ENCODE measurements around the gene NKIRAS2.

Gene NKIRAS2

DNA sequence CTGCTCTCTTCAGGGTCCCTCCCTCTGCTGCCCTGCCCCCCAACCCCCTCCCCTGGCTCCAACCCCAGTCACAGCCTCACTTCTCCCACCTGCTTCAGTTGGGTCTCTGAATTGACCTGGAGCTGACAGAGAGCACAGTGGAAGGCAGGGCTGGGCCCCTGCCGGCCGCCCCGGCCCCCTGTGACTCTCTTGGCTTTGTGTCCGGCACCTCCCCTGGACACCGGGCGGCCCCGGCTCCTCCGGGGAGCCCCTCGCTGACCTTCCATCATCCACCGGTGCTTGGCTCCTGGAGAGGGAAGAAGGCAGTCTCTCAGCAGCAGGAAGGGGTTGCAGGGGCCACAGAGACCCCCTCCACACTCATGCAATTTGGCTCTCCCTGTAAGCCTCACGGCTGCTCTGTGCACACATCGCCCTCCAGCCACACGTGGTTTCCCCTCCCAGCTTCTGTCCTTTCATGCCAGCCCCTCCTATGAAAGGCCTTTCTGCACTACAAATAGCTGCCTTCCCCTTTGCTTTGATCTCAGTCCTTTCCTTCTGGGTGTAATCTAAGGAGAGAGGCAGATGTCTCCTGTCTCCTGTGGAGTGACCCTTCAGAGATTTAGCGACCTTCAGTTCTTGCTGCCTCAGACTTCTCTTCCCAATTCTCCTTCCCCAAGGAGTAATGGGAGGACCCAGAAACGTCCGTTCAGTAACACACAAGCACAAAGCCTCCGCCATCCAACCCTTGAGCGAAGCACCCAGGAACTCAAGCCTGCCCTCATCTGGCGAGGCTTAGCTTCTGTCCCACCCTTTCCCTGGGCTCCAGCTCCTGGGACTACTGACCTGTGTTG is 8.3 kb downstream of the NKIRAS2 start:
- DNase-seq = no peak

- DNase-seq = no peak
These were observed 8.9 kb downstream of the NKIRAS2 start for GRCh38 chr17:42028791-42029127.

DNA sequence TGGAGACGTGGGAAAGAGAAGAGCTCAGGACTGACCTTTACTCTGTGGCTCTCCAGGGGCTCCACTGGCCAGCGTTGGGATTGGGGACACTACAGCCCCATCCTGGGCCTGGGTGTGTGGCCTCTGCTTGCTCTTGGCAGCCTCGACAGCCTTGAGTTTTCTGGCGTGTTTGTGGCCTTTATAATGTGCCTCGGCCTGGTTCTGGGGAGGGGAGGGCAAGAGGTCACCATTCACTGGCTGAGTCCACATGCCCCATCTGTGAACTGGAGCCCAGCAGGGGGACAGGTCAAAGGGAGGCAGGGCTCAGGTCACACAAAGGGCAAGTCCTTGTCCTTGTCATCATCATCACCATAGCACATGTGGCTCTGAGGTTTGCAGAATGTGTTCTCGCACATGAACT is 11.7 kb downstream of the NKIRAS2 start:
- no peak for DNase-seq

DNA sequence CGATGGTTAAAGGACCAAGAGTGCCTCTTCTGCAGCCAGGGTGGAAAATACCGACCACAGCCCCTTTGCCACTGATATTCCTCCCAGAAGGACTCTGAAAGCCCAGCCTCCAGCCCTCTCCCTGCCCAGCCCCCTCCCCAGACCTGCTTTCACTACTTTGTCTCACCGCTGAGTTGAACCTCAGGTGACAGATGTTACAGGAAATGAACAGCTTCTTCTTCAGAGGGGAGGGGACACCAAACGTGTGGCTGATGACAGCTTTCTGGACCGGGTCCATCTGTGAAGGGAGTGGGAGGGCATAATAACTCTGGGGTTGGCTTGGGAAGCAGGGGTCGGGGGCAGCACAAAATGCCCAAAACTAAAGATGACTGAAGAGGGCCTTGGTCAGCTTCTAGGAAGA is 14.2 kb downstream of the NKIRAS2 start:
- no peak for DNase-seq

- no peak for DNase-seq
These were observed 18.5 kb downstream of the NKIRAS2 start for GRCh38 chr17:42038221-42038973.

- no peak for DNase-seq
These were observed 20.2 kb downstream of the NKIRAS2 start for GRCh38 chr17:42039794-42040763.

DNA sequence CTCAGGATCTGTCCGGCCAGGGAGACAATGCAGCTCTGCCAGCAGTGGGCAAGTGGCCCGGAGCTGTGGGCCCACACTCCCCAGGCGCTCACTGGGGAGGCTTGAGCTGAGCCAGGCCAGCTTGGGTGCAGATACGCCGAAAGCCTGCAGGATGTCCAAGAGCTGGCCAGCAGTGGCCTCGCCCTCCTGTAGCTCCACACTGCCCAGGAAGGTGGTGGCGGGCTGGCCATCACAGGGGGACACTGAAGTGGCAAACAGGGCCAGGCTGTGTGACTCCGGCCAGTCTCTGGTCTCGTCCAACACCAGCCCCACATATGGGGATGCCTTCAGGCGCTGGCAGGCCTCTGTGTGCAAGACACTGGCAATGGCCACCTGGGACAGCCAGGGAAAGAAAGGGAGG is 20.9 kb downstream of the NKIRAS2 start:
- DNase-seq = no peak

GRCh38 chr17:42041619-42042018 is 21.7 kb downstream of the NKIRAS2 start:
- DNase-seq = no peak

DNA sequence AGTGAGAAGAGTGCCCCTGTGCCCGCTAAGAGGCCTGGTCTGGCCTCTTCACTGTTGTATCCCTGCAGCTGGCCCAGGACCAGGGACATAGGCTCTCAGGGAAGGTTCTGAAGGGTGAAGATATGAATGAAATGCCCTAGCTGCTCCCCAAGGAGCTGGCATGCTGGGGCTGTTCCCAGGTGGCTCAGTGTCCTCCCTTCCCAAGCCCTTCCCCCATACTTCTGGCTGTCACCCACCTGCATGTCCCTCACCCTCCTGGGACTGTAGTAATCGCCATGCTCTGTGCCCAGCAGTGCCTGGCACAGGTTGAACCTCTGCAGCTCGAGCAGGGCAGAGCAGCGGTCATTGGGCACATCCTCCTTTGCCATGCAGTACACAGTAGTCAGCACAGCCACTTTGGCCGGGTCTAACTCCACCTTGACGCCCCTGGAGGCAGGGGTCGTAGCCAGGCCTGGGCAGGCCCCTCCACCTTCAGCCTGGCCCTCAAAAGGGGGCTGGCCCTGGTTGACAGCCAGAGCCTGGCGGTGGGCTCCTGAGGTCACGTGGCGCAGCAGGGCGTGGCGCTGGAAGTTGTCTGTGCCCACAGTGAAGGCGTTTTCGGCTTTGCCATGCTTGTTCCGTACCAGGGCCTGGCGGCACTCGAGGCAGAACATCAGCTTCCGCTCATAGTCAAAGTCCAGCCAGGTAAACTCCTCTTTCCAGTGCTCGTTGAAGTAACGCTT is 22.9 kb downstream of the NKIRAS2 start:
- DNase-seq = no peak

GRCh38 chr17:42045719-42046118 is 25.8 kb downstream of the NKIRAS2 start:
- no peak for DNase-seq

- DNase-seq = no peak
These were observed 27.5 kb downstream of the NKIRAS2 start for GRCh38 chr17:42047343-42047742.

- DNase-seq = no peak
These were observed 30.0 kb downstream of the NKIRAS2 start for GRCh38 chr17:42049834-42050392.

- peak; percentile 52 to 58 for DNase-seq
These were observed 30.6 kb downstream of the NKIRAS2 start, which contains the start of gene C17orf113 for GRCh38 chr17:42050393-42051012. C17orf113 (minus strand) TSS chr17:42050601; CDS start chr17:42043376, 7,225 bp downstream.

- DNase-seq = no peak
These were observed 31.1 kb downstream of the NKIRAS2 start for GRCh38 chr17:42051013-42051400.

DNA sequence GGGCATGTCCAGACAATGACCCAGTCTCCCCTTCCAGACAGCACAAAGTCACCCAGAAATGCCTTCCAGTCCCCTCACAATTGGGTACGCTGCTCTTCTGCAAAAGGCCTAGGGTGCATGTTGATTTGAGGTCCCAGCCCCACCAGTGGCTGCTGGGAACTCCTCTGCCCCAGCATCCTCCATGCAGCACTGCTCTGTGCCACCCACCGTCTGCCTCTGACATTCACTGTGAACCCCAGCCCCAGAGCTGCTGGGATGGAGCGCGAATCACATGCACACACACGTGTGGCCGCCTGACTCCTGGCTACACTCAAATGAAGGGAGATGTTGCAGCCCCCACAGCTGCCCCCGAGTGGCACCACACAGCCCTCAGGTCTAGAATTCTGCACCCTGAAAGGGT is 31.8 kb downstream of the NKIRAS2 start:
- no peak for DNase-seq

GRCh38 chr17:42052346-42052877 is 32.5 kb downstream of the NKIRAS2 start:
- no peak for DNase-seq

GRCh38 chr17:42053731-42054500 is 34.0 kb downstream of the NKIRAS2 start:
- DNase-seq = no peak

GRCh38 chr17:42055027-42055426 is 35.1 kb downstream of the NKIRAS2 start:
- DNase-seq = no peak

DNA sequence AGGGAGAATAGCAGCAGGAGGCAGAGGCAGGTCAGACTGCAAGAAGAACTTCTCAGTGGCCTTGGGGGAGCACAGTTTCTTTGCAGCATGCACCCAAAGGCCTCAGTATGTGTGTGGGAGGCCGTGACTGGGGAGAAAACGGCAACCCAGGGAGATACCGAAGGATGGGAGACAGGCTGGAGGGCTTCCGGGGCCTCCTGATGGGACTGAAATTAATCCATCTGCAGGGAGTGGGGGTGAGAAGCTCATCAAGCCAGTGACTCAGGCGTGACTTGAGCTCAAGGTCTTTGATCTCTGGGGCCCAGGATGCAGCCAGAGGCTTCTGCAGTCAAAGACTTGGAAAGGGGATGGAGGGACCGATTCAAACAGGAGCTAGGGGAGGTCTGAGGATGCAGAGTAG is 35.6 kb downstream of the NKIRAS2 start:
- no peak for DNase-seq

DNA sequence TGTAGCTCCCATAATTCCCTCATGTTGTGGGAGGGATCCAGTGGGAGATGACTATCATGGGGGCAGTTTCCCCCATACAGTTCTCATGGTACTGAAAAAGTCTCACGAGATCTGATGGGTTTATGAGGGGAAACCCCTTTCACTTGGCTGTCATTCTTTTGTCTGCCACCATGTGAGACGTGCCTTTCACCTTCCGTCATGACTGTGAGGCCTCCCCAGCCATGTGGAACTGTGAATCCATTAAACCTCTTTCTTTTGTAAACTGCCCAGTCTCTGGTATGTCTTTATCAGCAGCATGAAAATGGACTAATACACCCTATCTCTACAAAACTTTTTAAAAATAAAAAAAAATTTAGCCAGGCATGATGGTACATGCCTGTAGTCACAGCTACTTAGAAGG is 36.7 kb downstream of the NKIRAS2 start:
- no peak for DNase-seq
